ENCODE measurements around the gene MXI1.

The MXI1 gene

DNA sequence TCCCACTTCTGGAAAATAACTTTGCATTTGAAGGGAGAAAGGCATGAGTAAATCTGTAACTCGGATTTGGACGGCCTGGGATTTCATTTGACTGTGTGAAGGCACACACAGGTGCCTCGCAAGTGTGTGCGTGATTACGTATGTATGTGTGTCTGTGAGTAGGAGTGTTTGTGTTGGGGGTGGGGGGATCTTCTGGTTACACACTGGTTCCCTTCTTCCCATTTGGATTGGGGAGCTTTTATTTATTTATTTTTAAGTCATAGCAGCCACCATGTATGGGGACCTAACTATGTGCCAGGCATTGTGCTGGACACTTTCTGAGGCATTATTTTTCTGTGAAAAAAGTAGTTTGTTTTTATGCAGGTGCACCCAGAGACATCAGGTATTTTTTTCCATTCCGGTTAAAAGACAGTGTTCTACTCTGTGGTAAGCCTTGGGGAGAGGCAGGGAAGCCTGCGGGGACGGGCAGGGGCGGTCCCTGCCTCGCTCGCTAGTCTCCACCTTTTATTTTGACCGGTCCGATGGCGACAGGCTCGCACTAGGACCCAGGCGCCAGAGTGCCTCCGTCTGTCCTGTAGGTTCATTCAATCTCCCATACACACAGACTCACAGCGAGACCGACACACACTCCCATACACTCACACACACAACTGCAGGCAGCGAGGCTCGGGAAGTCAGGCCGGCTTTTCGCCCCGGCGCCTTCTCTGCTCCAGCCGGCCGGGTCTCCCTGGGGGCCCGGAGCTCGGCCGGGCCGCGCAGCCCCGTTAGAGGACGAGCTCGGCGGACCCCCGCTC is at the start of gene MXI1:
Gene MXI1 (plus strand): TSS at position 595 of the 794 bp plus-strand sequence. CDS start 204 bp downstream, outside the sequence.
- Histone ChIP-seq H3K9me3 (replicated peaks in 1 of 11) (no peaks in the 10 kb centered on the region), H3K4me2 (peak within 1 kb of the TSS; percentile 85 to 100 (median 97)), H3K36me3 (no peaks in the 10 kb centered on the region), H3K27me3 (no peaks in the 10 kb centered on the region), H3K4me3 (peak within 1 kb of the TSS; percentile 67 to 84 (median 74)), H3K4me1 (peaks cover 15 to 20% (median 17%) of the 10 kb centered on the region in 10 experiments), H3K9ac (peak within 1 kb of the TSS; percentile 73 to 89 (median 82)), H4K20me1 (peaks cover 0 to 5% (median 0%) of the 10 kb centered on the region in 11 experiments; a peak in 2 of 22 replicates), H3K27ac (peak within 1 kb of the TSS; percentile 45 to 81 (median 66))
- no peak for TF ChIP-seq Cebpa-rat (IDR thresholded peaks at IDR 0.05)

- Histone ChIP-seq H3K4me2 (peak overlapping the region in 5 of 11 experiments; percentile 70 to 92 (median 87); a peak in 5 of 22 replicates), H3K9ac (no peak overlapping the region), H3K27ac (no peak overlapping the region), H4K20me1 (peaks cover 0 to 36% (median 22%) of the 10 kb centered on the region in 11 experiments; a peak in 16 of 22 replicates), H3K4me1 (peaks cover 39 to 57% (median 44%) of the 10 kb centered on the region in 10 experiments), H3K4me3 (no peak overlapping the region), H3K27me3 (peaks cover 32 to 77% (median 52%) of the 10 kb centered on the region in 11 experiments), H3K9me3 (replicated peaks in 1 of 11) (peaks cover 0 to 5% (median 0%) of the 10 kb centered on the region in 11 experiments; a peak in 1 of 22 replicates), H3K36me3 (no peaks in the 10 kb centered on the region)
- TF ChIP-seq Cebpa-rat (IDR thresholded peaks at IDR 0.05), result no peak
These were observed 49.1 kb upstream of the MXI1 start for GRCh38 chr10:110158051-110159005.

DNA sequence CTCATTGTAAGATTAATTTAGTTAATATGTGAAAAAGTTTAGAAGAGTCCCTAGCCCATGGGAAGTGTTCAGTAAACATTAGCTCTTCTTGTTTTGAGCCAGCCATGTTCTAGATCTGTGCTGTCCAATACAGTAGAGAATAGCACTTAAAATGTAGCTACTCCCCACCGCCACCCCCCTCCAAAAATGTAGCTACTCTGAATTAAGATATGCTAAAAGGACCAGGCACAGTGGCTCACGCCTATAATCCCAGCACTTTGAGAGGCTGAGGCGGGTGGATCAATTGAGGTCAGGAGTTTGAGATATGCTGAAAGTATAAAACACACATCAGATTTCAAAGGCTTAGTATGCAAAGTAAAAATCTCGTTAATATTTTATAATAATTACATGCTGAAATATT is 47.3 kb upstream of the MXI1 start:
- H3K27me3 ChIP-seq, result peaks cover 32 to 72% (median 52%) of the 10 kb centered on the region in 11 experiments
- H3K36me3 ChIP-seq, result no peaks in the 10 kb centered on the region

GRCh38 chr10:110160522-110160921 is 46.9 kb upstream of the MXI1 start:
- H3K9me3 ChIP-seq (replicated peaks in 1 of 11), result peaks cover 0 to 5% (median 0%) of the 10 kb centered on the region in 11 experiments; a peak in 1 of 22 replicates
- peaks cover 0 to 32% (median 22%) of the 10 kb centered on the region in 11 experiments; a peak in 16 of 22 replicates for H4K20me1 ChIP-seq
- H3K9ac ChIP-seq, result no peak overlapping the region
- H3K36me3 ChIP-seq, result no peaks in the 10 kb centered on the region
- no peak overlapping the region for H3K27ac ChIP-seq
- TF ChIP-seq Cebpa-rat (IDR thresholded peaks at IDR 0.05), result no peak
- no peak overlapping the region for H3K4me3 ChIP-seq
- peaks cover 32 to 70% (median 51%) of the 10 kb centered on the region in 11 experiments for H3K27me3 ChIP-seq
- H3K4me1 ChIP-seq, result peaks cover 31 to 50% (median 36%) of the 10 kb centered on the region in 10 experiments
- H3K4me2 ChIP-seq, result no peak overlapping the region

More for the DNA sequence above, 47.3 kb upstream of the MXI1 start:
- Histone ChIP-seq H3K27ac (no peak overlapping the region), H3K4me3 (no peak overlapping the region), H3K9me3 (replicated peaks in 1 of 11) (peaks cover 0 to 5% (median 0%) of the 10 kb centered on the region in 11 experiments; a peak in 1 of 22 replicates), H3K9ac (no peak overlapping the region), H3K4me1 (peaks cover 31 to 52% (median 36%) of the 10 kb centered on the region in 10 experiments), H3K4me2 (no peak overlapping the region), H4K20me1 (peaks cover 0 to 32% (median 22%) of the 10 kb centered on the region in 11 experiments; a peak in 16 of 22 replicates)
- no peak for TF ChIP-seq Cebpa-rat (IDR thresholded peaks at IDR 0.05)

GRCh38 chr10:110162741-110163145 is 44.7 kb upstream of the MXI1 start:
- H3K4me3 ChIP-seq, result no peak overlapping the region
- no peak overlapping the region for H3K27ac ChIP-seq
- H3K27me3 ChIP-seq, result peaks cover 38 to 73% (median 52%) of the 10 kb centered on the region in 11 experiments
- H3K4me2 ChIP-seq, result peak overlapping the region; percentile 32 to 86 (median 62)
- no peak overlapping the region for H3K9ac ChIP-seq
- H3K4me1 ChIP-seq, result peaks cover 12 to 29% (median 15%) of the 10 kb centered on the region in 10 experiments
- H3K9me3 ChIP-seq (replicated peaks in 1 of 11), result peaks cover 0 to 5% (median 0%) of the 10 kb centered on the region in 11 experiments; a peak in 1 of 22 replicates
- no peaks in the 10 kb centered on the region for H3K36me3 ChIP-seq
- TF ChIP-seq Cebpa-rat (IDR thresholded peaks at IDR 0.05), result no peak
- H4K20me1 ChIP-seq, result peaks cover 0 to 15% (median 4%) of the 10 kb centered on the region in 11 experiments; a peak in 14 of 22 replicates

GRCh38 chr10:110163192-110163773 is 44.1 kb upstream of the MXI1 start:
- H3K4me3 ChIP-seq, result no peak overlapping the region
- H3K27me3 ChIP-seq, result peaks cover 38 to 73% (median 52%) of the 10 kb centered on the region in 11 experiments
- no peak overlapping the region for H3K27ac ChIP-seq
- H4K20me1 ChIP-seq, result peaks cover 0 to 10% (median 2%) of the 10 kb centered on the region in 11 experiments; a peak in 10 of 22 replicates
- peaks cover 0 to 5% (median 0%) of the 10 kb centered on the region in 11 experiments; a peak in 1 of 22 replicates for H3K9me3 ChIP-seq (replicated peaks in 1 of 11)
- H3K4me1 ChIP-seq, result peaks cover 15 to 30% (median 17%) of the 10 kb centered on the region in 10 experiments
- no peak for TF ChIP-seq Cebpa-rat (IDR thresholded peaks at IDR 0.05)
- no peak overlapping the region for H3K9ac ChIP-seq
- H3K36me3 ChIP-seq, result no peaks in the 10 kb centered on the region
- peak overlapping the region; percentile 32 to 86 (median 62); a peak in 21 of 22 replicates for H3K4me2 ChIP-seq

DNA sequence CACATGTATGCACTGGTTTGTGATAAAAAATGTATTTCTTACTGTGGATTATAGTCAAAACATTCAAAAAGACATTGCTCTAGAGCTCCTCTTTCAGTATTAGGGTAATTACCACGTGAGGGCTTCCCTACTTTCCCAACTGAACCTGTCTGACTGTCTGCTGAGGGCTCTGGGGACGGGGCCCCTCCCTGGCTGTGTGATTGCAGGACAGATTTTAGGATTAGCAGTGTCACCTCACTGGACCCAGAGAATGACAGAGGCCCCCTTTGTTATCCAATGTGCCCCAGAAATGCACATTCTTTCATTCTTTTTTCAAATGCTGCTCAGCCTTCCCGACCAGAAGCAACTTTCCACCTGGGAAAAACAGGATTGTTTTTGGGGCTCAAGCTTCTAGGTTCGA is 43.6 kb upstream of the MXI1 start:
- H3K9ac ChIP-seq, result no peak overlapping the region
- H3K27me3 ChIP-seq, result peaks cover 38 to 73% (median 52%) of the 10 kb centered on the region in 11 experiments
- H3K4me3 ChIP-seq, result no peak overlapping the region

DNA sequence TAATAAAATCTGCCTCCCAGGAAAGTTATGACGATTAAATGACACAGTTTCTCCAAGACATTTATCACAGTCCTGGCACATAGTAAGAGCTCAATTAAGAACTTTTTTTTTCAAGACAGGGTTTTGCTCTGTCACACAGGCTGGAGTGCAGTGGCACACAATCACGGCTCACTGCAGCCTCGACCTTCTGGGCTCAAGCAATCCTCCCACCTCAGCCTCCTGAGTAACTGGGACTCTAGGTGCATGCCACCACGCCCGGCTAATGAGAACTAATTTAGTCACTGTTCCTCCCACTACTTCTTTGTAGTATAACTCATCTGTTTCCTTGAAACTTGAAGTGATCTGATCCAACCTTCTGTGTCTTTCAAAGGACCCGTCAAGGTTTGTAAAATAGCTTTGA is 42.2 kb upstream of the MXI1 start:
- Histone ChIP-seq H4K20me1 (peaks cover 0 to 7% (median 0%) of the 10 kb centered on the region in 11 experiments; a peak in 9 of 22 replicates), H3K4me3 (no peak overlapping the region), H3K9me3 (replicated peaks in 1 of 11) (peaks cover 0 to 5% (median 0%) of the 10 kb centered on the region in 11 experiments; a peak in 1 of 22 replicates), H3K4me1 (peaks cover 23 to 36% (median 25%) of the 10 kb centered on the region in 10 experiments), H3K4me2 (no peak overlapping the region), H3K27me3 (peaks cover 40 to 73% (median 52%) of the 10 kb centered on the region in 11 experiments), H3K36me3 (no peaks in the 10 kb centered on the region), H3K9ac (no peak overlapping the region), H3K27ac (no peak overlapping the region)
- no peak for TF ChIP-seq Cebpa-rat (IDR thresholded peaks at IDR 0.05)

More for the DNA sequence above, 43.6 kb upstream of the MXI1 start:
- Histone ChIP-seq H3K36me3 (no peaks in the 10 kb centered on the region), H3K4me1 (peaks cover 19 to 33% (median 22%) of the 10 kb centered on the region in 10 experiments), H3K27ac (no peak overlapping the region), H3K9me3 (replicated peaks in 1 of 11) (peaks cover 0 to 5% (median 0%) of the 10 kb centered on the region in 11 experiments; a peak in 1 of 22 replicates), H4K20me1 (peaks cover 0 to 7% (median 0%) of the 10 kb centered on the region in 11 experiments; a peak in 9 of 22 replicates), H3K4me2 (peak overlapping the region in 2 of 11 experiments; percentile 75 to 86; a peak in 1 of 22 replicates)
- TF ChIP-seq Cebpa-rat (IDR thresholded peaks at IDR 0.05), result no peak
